Nephron progenitor cell (in vitro differentiated cells): ENCODE measurements around the gene U2SURP.

Experiments
- DNase-seq: peaks from one replicate; pipeline ENCODE4 v3.0.0; 2021
- H3K27ac Mint-ChIP-seq: 2 replicates; pipeline ENCODE4 v1.8.0; 2021; ENCODE audit warnings: mild to moderate bottlenecking, moderate library complexity, mixed read lengths
- H3K27me3 Mint-ChIP-seq: 2 replicates; pipeline ENCODE4 v1.8.0; 2021; ENCODE audit warnings: mild to moderate bottlenecking, low read depth, mixed read lengths; ENCODE audit not compliant: poor library complexity
- H3K36me3 Mint-ChIP-seq: 2 replicates; pipeline ENCODE4 v1.8.0; 2021; ENCODE audit warnings: low read depth, mixed read lengths
- H3K4me1 Mint-ChIP-seq: 2 replicates; pipeline ENCODE4 v1.8.0; 2021; ENCODE audit warnings: mixed read lengths
- H3K4me3 Mint-ChIP-seq: 2 replicates; pipeline ENCODE4 v1.8.0; 2021; ENCODE audit warnings: mild to moderate bottlenecking, moderate library complexity, mixed read lengths
- H3K9me3 Mint-ChIP-seq: 2 replicates; pipeline ENCODE4 v1.8.0; 2021; ENCODE audit warnings: mild to moderate bottlenecking, moderate library complexity, mixed read lengths
- CTCF ChIP-seq: fragments of 200-600 bp; sonication (generic); IDR thresholded peaks from 2 replicates; pipeline ENCODE4 v1.5.0; 2021; ENCODE audit warnings: antibody characterized with exemption

The U2SURP gene

GRCh38 chr3:143000528-143000927 is 842 bp upstream of the U2SURP start:
- H3K4me1 Mint-ChIP-seq: peaks cover 39% of the 10 kb centered on the region
- no peak for TF ChIP-seq CTCF
- H3K36me3 Mint-ChIP-seq: peaks cover 8% of the 10 kb centered on the region
- no peak for DNase-seq
- H3K4me3 Mint-ChIP-seq: peak overlapping the region; percentile 98
- H3K27me3 Mint-ChIP-seq: peaks cover under 1% of the 10 kb centered on the region
- H3K9me3 Mint-ChIP-seq: no peaks in the 10 kb centered on the region
- peak overlapping the region; percentile 100 for H3K27ac Mint-ChIP-seq

GRCh38 chr3:143001034-143001368 is 369 bp upstream of the U2SURP start:
- Mint-ChIP-seq H3K36me3 (peaks cover 13% of the 10 kb centered on the region), H3K4me3 (peak overlapping the region; percentile 98), H3K27ac (peak overlapping the region; percentile 100), H3K27me3 (no peaks in the 10 kb centered on the region), H3K9me3 (peaks cover 1% of the 10 kb centered on the region), H3K4me1 (peaks cover 39% of the 10 kb centered on the region)
- TF ChIP-seq CTCF: no peak
- no peak for DNase-seq

- H3K9me3 Mint-ChIP-seq: peaks cover 12% of the 10 kb centered on the region
- peak overlapping the region; percentile 100 for H3K27ac Mint-ChIP-seq
- H3K36me3 Mint-ChIP-seq: peaks cover 25% of the 10 kb centered on the region
- peak overlapping the region; percentile 98 for H3K4me3 Mint-ChIP-seq
- H3K27me3 Mint-ChIP-seq: no peaks in the 10 kb centered on the region
- peaks cover 39% of the 10 kb centered on the region for H3K4me1 Mint-ChIP-seq
- no peak for DNase-seq
- no peak for TF ChIP-seq CTCF
Observed at GRCh38 chr3:143002083-143002712, 828 bp downstream of the U2SURP start.

GRCh38 chr3:143002727-143003126 is 1.4 kb downstream of the U2SURP start:
- H3K27me3 Mint-ChIP-seq: no peaks in the 10 kb centered on the region
- H3K4me3 Mint-ChIP-seq: peak overlapping the region; percentile 98
- peak overlapping the region; percentile 100 for H3K27ac Mint-ChIP-seq
- peaks cover 39% of the 10 kb centered on the region for H3K4me1 Mint-ChIP-seq
- peaks cover 30% of the 10 kb centered on the region for H3K36me3 Mint-ChIP-seq
- no peak for TF ChIP-seq CTCF
- no peak for DNase-seq
- peaks cover 16% of the 10 kb centered on the region for H3K9me3 Mint-ChIP-seq

GRCh38 chr3:143004823-143005222 is 3.5 kb downstream of the U2SURP start:
- no peak for TF ChIP-seq CTCF
- H3K4me1 Mint-ChIP-seq: peaks cover 45% of the 10 kb centered on the region
- H3K27me3 Mint-ChIP-seq: no peaks in the 10 kb centered on the region
- no peak overlapping the region for H3K27ac Mint-ChIP-seq
- peaks cover 33% of the 10 kb centered on the region for H3K36me3 Mint-ChIP-seq
- no peak for DNase-seq
- peak overlapping the region; percentile 22 for H3K4me3 Mint-ChIP-seq
- H3K9me3 Mint-ChIP-seq: peaks cover 19% of the 10 kb centered on the region

- Mint-ChIP-seq H3K4me1 (peaks cover 20% of the 10 kb centered on the region), H3K27me3 (no peaks in the 10 kb centered on the region), H3K9me3 (peaks cover 19% of the 10 kb centered on the region), H3K27ac (peak overlapping the region; percentile 37), H3K4me3 (no peak overlapping the region), H3K36me3 (peaks cover 39% of the 10 kb centered on the region)
- DNase-seq: no peak
- TF ChIP-seq CTCF: no peak
Observed at GRCh38 chr3:143010024-143010423, 8.7 kb downstream of the U2SURP start.
